Pancreas (tissue), 10 donors: Measurements from ENCODE around the gene RIPK1. TPM values are rescaled to one million over a fixed set of nuclear protein-coding genes. Genes with fewer than 3 reads are reported as not detected.

Experiments
- ATAC-seq, 4 donors: fragments of 200-7000 bp; cut with Tn5 transposase; one replicate each; pipeline versions ENCODE4 v1.8.0 to v1.9.1; 2020; ENCODE audit warnings: mild to moderate bottlenecking in 4 of 4, moderate library complexity in 4 of 4
- DNase-seq, 6 donors: peaks; one replicate each; pipeline ENCODE4 v3.0.0-alpha.2; 2020
- FAIRE-seq: peaks from 2 replicates; lab custom pipeline; 2012; peaks lifted over from hg19 to GRCh38; lab: Jason Lieb, UNC
- H3K27ac ChIP-seq, 4 donors: fragments of 200-600 bp; sonication (generic); 1 replicate in 3 of 4; 2 replicates in 1 of 4; pipeline versions ENCODE4 v1.5.0 to v1.8.0; 2020
- H3K27me3 ChIP-seq, 4 donors: fragments of 200-600 bp; one replicate each; pipeline ENCODE4 v1.8.0; 2021
- H3K36me3 ChIP-seq, 3 donors: fragments of 200-600 bp; sonication (generic) in 1 of 3; one replicate each; pipeline versions ENCODE4 v1.5.0 to v1.8.0; 2020 to 2021
- H3K4me1 ChIP-seq, 3 donors: fragments of 200-600 bp; one replicate each; pipeline ENCODE4 v1.8.0; 2021
- H3K4me3 ChIP-seq, 4 donors: fragments of 200-600 bp; sonication (generic) in 2 of 4; one replicate each; pipeline versions ENCODE4 v1.5.0 to v1.8.0; 2020 to 2021
- H3K9me3 ChIP-seq, 4 donors: fragments of 200-600 bp; one replicate each; pipeline ENCODE4 v1.8.0; 2021
- CTCF ChIP-seq, 4 donors: fragments of 200-600 bp; sonication (generic) in 3 of 4; IDR thresholded peaks; one replicate each; pipeline versions ENCODE4 v1.5.0 to v1.8.0; 2021; ENCODE audit warnings: antibody characterized with exemption in 4 of 4
- WGBS, 2 donors: extraction: QIAGEN DNeasy Blood & Tissue Kit; methylation state at CpG; one replicate each; pipeline ENCODE4 v1.1.7; 2013; 5-methylcytosine and 5-hydroxymethylcytosine counted together
- intact Hi-C, 3 donors: fragments of 100-400 bp; cut with DNase I; formaldehyde crosslinking; loops; one replicate each; pipeline versions ENCODE4 v1.11.1 to v1.14.2; 2022
- polyA plus RNA-seq, 2 donors: library from polyadenylated mRNA; stranded (reverse); fragments of 200-250 nt; gene quantifications; one replicate each; pipeline ENCODE4 v1.2.3, GENCODE V29; 2013
- total RNA-seq, 6 donors: library from RNA; stranded (reverse); fragmentation: NEBNext Ultra II Directional in 4 of 6; extraction: Animal tissue kit (Norgen Biotek cat#: 25700) in 4 of 6; gene quantifications; one replicate each; pipeline versions ENCODE4 v1.2.1 to v1.2.4, GENCODE V29; 2021 to 2023
- donor health status: healthy with polysubstance abuse.
- donor health status: DM: no; HTN: no; CAD: no; lungs with moderate emphysema.
- donor health status: DM: no; HTN: no; CAD: no.
- donor health status: control.
- donor health status: control.
- donor health status: Bipolar disorder and iron deficiency.
- donor health status: DM: yes; HTN: yes; CAD: no.
- donor health status: DM: no; HTN: no; CAD: no.
- donor health status: DM: no; HTN: no; CAD: no.
- donor health status: DM: yes; HTN: yes; CAD: no.

The RIPK1 gene
- total and polyA plus RNA-seq, 8 donors = 9.0 to 20.5 (median 9.9) TPM

DNA sequence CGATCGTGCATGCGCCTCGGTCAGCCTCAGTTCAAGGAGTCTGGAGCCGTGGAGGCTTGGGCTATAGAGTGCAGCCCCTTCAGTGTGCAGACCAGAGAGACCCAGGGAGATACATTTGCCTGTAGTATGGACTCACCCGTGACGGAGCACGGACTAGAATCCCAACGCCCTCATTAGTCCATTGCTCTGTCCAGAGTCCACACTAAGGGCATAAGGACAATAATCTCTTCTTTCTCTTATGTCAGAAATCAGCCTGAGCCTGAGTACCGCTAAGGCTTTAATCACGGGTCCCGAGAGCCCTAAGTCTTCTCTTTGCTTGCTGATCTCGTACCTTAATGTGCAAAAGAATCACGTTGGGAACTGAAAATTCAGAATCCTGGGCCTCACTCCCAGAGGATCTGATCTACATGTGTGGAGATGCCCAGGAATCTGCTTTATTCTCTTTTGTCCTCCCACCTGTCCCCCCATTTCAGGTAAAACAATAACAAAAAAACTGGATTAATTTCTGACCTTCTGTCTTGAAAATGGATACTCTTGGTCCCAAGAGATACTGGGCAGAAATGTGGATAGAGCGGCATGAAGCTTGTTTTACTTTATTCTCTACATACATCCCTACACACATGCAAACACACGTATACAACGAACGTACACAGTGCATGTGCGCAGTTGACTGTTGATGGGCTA is 50.9 kb downstream of the RIPK1 start:
- ATAC-seq (peak; percentile 23 to 43 (median 27)), DNase-seq (no peak)
- WGBS, 2 donors = 20 to 21% methylated on average over 19 of the region's 19 CpGs

GRCh38 chr6:3120765-3121089 is 52.4 kb downstream of the RIPK1 start:
- H3K27ac ChIP-seq = no peak overlapping the region
- no peak overlapping the region for H3K4me3 ChIP-seq
- 54 to 55% methylated on average over 5 of the region's 5 CpGs for WGBS, 2 donors
- FAIRE-seq (no peak), ATAC-seq (no peak), DNase-seq (no peak)
- H3K9me3 ChIP-seq = no peaks in the 10 kb centered on the region
- TF ChIP-seq CTCF (IDR thresholded peaks at IDR 0.05) = no peak
- no peaks in the 10 kb centered on the region for H3K36me3 ChIP-seq
- peaks cover 0 to 14% (median 10%) of the 10 kb centered on the region in 3 donors for H3K4me1 ChIP-seq
- no peaks in the 10 kb centered on the region for H3K27me3 ChIP-seq
- intact Hi-C loops = loop anchor here in 2 of 3 donors (5.0 kb wide), 2 partner anchors 127 to 132 kb away; no protein-coding TSS in a partner anchor

More for the DNA sequence above, 50.9 kb downstream of the RIPK1 start:
- intact Hi-C loops = no loop called here
- peak overlapping the region; percentile 52 to 93 (median 72) for H3K4me3 ChIP-seq
- H3K36me3 ChIP-seq = peaks cover 0 to 4% (median 0%) of the 10 kb centered on the region in 3 donors
- H3K4me1 ChIP-seq = peaks cover 0 to 14% (median 10%) of the 10 kb centered on the region in 3 donors
- no peaks in the 10 kb centered on the region for H3K9me3 ChIP-seq
- H3K27me3 ChIP-seq = no peaks in the 10 kb centered on the region
- TF ChIP-seq CTCF (IDR thresholded peaks at IDR 0.05) = no peak
- FAIRE-seq = no peak
- H3K27ac ChIP-seq = peak overlapping the region; percentile 78 to 95 (median 86)

DNA sequence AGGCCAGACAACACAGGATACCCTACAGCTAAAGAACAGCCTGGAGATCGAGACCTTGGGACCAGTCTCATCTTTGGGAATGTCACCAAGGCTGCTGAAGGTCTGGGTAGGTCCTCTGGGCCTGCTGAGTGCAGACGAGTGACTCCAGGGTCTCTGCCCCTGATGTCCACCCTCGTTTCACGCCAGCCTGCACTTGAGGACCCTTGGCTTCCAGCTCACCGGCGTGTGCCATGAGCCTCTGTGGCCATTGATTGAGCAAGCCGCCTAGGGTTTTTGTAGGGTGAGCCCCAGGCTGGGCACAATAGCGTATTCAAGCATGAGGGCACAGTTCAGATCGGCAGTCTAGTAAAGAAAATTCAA is 54.5 kb downstream of the RIPK1 start:
- H3K4me1 ChIP-seq = peaks cover 0 to 13% (median 10%) of the 10 kb centered on the region in 3 donors
- ATAC-seq (no peak), FAIRE-seq (no peak), DNase-seq (no peak)
- H3K9me3 ChIP-seq = no peaks in the 10 kb centered on the region
- H3K27me3 ChIP-seq = no peaks in the 10 kb centered on the region
- no peak for TF ChIP-seq CTCF (IDR thresholded peaks at IDR 0.05)
- H3K36me3 ChIP-seq = no peaks in the 10 kb centered on the region
- 91 to 95% methylated on average over 9 of the region's 9 CpGs for WGBS, 2 donors
- intact Hi-C loops = loop anchor here in 2 of 3 donors (5.0 kb wide), 2 partner anchors 124 to 129 kb away; no protein-coding TSS in a partner anchor
- H3K4me3 ChIP-seq = no peak overlapping the region
- no peak overlapping the region for H3K27ac ChIP-seq

DNA sequence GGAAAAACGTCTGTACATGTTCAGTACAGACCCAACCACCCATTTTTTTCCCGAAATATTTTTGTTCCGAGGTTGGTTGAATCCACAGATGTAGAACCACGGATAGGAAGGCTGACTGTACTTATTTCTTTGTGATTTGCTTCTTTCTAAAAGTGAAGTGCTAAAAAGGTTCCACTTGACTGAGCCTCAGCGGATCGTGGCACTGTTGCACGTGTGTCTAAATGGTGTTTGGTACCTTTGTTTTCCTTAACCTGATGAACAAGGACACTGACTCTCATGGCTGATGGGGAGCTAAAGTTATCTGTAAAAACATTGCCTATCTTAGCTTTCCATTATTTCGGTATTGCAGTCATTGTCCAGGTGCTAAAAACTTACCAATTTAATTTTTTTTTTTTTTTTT is 56.4 kb downstream of the RIPK1 start:
- Histone ChIP-seq H3K4me3 (no peak overlapping the region), H3K27me3 (no peaks in the 10 kb centered on the region), H3K36me3 (no peaks in the 10 kb centered on the region), H3K9me3 (no peaks in the 10 kb centered on the region), H3K4me1 (peaks cover 0 to 10% (median 8%) of the 10 kb centered on the region in 3 donors), H3K27ac (no peak overlapping the region)
- intact Hi-C loops = loop anchor here in 2 of 3 donors (5.0 kb wide), 3 partner anchors 38 to 128 kb away; no protein-coding TSS in a partner anchor
- WGBS, 2 donors = 71 to 79% methylated on average over 8 of the region's 8 CpGs
- no peak for FAIRE-seq
- no peak for TF ChIP-seq CTCF (IDR thresholded peaks at IDR 0.05)
- DNase-seq = no peak
- ATAC-seq = no peak

DNA sequence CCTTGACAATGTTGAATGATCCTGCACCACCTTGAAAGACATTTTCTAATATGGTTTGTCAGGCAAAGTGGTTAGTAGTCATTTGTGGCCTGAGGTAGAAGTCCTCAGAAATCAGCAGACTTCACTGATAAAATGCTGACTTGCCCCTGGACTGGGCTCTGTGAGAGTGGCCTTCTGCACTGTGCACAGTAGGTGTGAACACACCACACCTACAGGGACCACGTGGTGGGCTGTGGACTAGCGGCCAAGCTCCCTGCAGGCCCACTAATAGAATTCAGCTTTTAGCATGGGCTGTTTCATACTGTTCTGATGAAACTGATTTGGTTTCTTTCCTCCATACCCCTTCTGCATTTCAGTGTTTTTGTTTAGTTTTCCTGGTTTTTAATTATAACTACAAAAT is 57.5 kb downstream of the RIPK1 start:
- no peak for TF ChIP-seq CTCF (IDR thresholded peaks at IDR 0.05)
- no peaks in the 10 kb centered on the region for H3K27me3 ChIP-seq
- H3K9me3 ChIP-seq = no peaks in the 10 kb centered on the region
- H3K4me1 ChIP-seq = peaks cover 0 to 3% (median under 1%) of the 10 kb centered on the region in 3 donors
- DNase-seq (no peak), ATAC-seq (no peak), FAIRE-seq (no peak)
- 25 to 34% methylated on average over 2 of the region's 2 CpGs for WGBS, 2 donors
- no peak overlapping the region for H3K27ac ChIP-seq
- H3K36me3 ChIP-seq = no peaks in the 10 kb centered on the region
- H3K4me3 ChIP-seq = no peak overlapping the region
- intact Hi-C loops = loop anchor here in 1 of 3 donors (5.0 kb wide), 1 partner anchor 36 kb away; no protein-coding TSS in a partner anchor
